DND-41 (cell line): ENCODE results near the gene KLK14.

Experiments
- ATAC-seq: fragments of 200-7000 bp; cut with Tn5 transposase; 3 replicates; pipeline ENCODE4 v1.9.1; 2021; ENCODE audit warnings: low read depth; ENCODE audit not compliant: insufficient read depth
- DNase-seq: peaks from one replicate; pipeline ENCODE4 v3.0.0-alpha.2; 2020
- H2AFZ ChIP-seq: 2 replicates; pipeline ENCODE4 v1.6.0; 2012; ENCODE audit warnings: low read depth, low read length
- H3K27ac ChIP-seq: 2 replicates; pipeline ENCODE4 v1.5.1; 2012; ENCODE audit warnings: low read length, inconsistent platforms
- H3K27me3 ChIP-seq: fragments of 200-600 bp; sonication (generic); 2 replicates; pipeline ENCODE4 v1.6.0; 2012; ENCODE audit warnings: low read length, mild to moderate bottlenecking, inconsistent platforms; ENCODE audit not compliant: insufficient read depth, poor library complexity
- H3K36me3 ChIP-seq: 2 replicates; pipeline ENCODE4 v1.5.1; 2012; ENCODE audit warnings: low read length, inconsistent platforms; ENCODE audit not compliant: insufficient read depth
- H3K4me1 ChIP-seq: 2 replicates; pipeline ENCODE4 v1.5.1; 2012; ENCODE audit warnings: mild to moderate bottlenecking, low read length; ENCODE audit not compliant: insufficient read depth
- H3K4me2 ChIP-seq: 2 replicates; pipeline ENCODE4 v1.6.0; 2012; ENCODE audit warnings: mild to moderate bottlenecking, moderate library complexity, low read length, inconsistent platforms; ENCODE audit not compliant: insufficient read depth
- H3K4me3 ChIP-seq, 2 experiments: fragments of 200-600 bp in 1 of 2; shearing (Covaris generic) in 1 of 2; 2 replicates each; pipeline ENCODE4 v1.5.1; 2012 to 2016; ENCODE audit warnings: inconsistent platforms in 2 of 2, low read length in 2 of 2, mild to moderate bottlenecking in 2 of 2, low read depth in 1 of 2, moderate library complexity in 1 of 2
- H3K79me2 ChIP-seq: 2 replicates; pipeline ENCODE4 v1.6.0; 2012; ENCODE audit warnings: low read length, inconsistent platforms; ENCODE audit not compliant: insufficient read depth
- H3K9ac ChIP-seq: 2 replicates; pipeline ENCODE4 v1.6.0; 2012; ENCODE audit warnings: low read depth, mild to moderate bottlenecking, inconsistent platforms, low read length, moderate library complexity
- H3K9me3 ChIP-seq: 2 replicates; pipeline ENCODE4 v1.5.1; 2012; ENCODE audit warnings: low read length, moderate library complexity, mild to moderate bottlenecking, inconsistent platforms; ENCODE audit not compliant: insufficient read depth, severe bottlenecking
- H4K20me1 ChIP-seq: 2 replicates; pipeline ENCODE4 v1.6.0; 2012; ENCODE audit warnings: low read length; ENCODE audit not compliant: insufficient read depth
- CTCF ChIP-seq: IDR thresholded peaks from 2 replicates; pipeline ENCODE4 v1.5.1; 2012; ENCODE audit warnings: borderline replicate concordance, low read length, moderate library complexity, mild to moderate bottlenecking; ENCODE audit not compliant: poor library complexity, severe bottlenecking; ENCODE audit errors: extremely low read depth
- EZH2 ChIP-seq: IDR thresholded peaks from 3 replicates; pipeline ENCODE4 v1.6.1; 2012; ENCODE audit warnings: borderline replicate concordance, low read depth, mild to moderate bottlenecking, moderate library complexity, low read length, inconsistent platforms; ENCODE audit not compliant: severe bottlenecking

The KLK14 gene

GRCh38 chr19:51040151-51040550 lies 42.5 kb downstream of the KLK14 start:
- Histone ChIP-seq H3K9me3 (no peaks in the 10 kb centered on the region), H2AFZ (no peak overlapping the region), H3K36me3 (no peaks in the 10 kb centered on the region), H4K20me1 (no peaks in the 10 kb centered on the region), H3K4me2 (no peak overlapping the region), H3K27me3 (no peaks in the 10 kb centered on the region), H3K27ac (no peak overlapping the region), H3K4me1 (no peaks in the 10 kb centered on the region), H3K79me2 (no peaks in the 10 kb centered on the region), H3K9ac (no peak overlapping the region), H3K4me3 (no peak overlapping the region)
- ATAC-seq, result no peak
- TF ChIP-seq EZH2 (no peak), CTCF (no peak)
- no peak for DNase-seq

- Histone ChIP-seq H3K36me3 (no peaks in the 10 kb centered on the region), H3K4me1 (no peaks in the 10 kb centered on the region), H3K27ac (no peak overlapping the region), H2AFZ (no peak overlapping the region), H3K27me3 (no peaks in the 10 kb centered on the region), H3K4me2 (no peak overlapping the region), H4K20me1 (no peaks in the 10 kb centered on the region), H3K9ac (no peak overlapping the region), H3K4me3 (no peak overlapping the region), H3K9me3 (no peaks in the 10 kb centered on the region), H3K79me2 (no peaks in the 10 kb centered on the region)
- DNase-seq (no peak), ATAC-seq (no peak)
- no peak for TF ChIP-seq EZH2
- TF ChIP-seq CTCF, result no peak
These were observed 46.2 kb downstream of the KLK14 start for GRCh38 chr19:51036519-51036918.

GRCh38 chr19:51034704-51035103 lies 48.0 kb downstream of the KLK14 start, which contains the start of gene KLK12:
KLK12 (minus strand) TSS chr19:51035002; CDS start chr19:51034621, 381 bp downstream.
- H3K9ac ChIP-seq, result no peak within 1 kb of the TSS
- H3K36me3 ChIP-seq, result no peaks in the 10 kb centered on the region
- TF ChIP-seq CTCF, result no peak
- no peak for TF ChIP-seq EZH2
- H2AFZ ChIP-seq, result no peak within 1 kb of the TSS
- H3K4me1 ChIP-seq, result no peaks in the 10 kb centered on the region
- ATAC-seq, result no peak
- no peaks in the 10 kb centered on the region for H4K20me1 ChIP-seq
- H3K27ac ChIP-seq, result no peak within 1 kb of the TSS
- H3K79me2 ChIP-seq, result no peaks in the 10 kb centered on the region
- H3K4me3 ChIP-seq, result no peak within 1 kb of the TSS
- DNase-seq, result no peak
- no peaks in the 10 kb centered on the region for H3K9me3 ChIP-seq
- no peak within 1 kb of the TSS for H3K4me2 ChIP-seq
- no peaks in the 10 kb centered on the region for H3K27me3 ChIP-seq

- H3K27me3 ChIP-seq, result peaks cover 3% of the 10 kb centered on the region
- no peaks in the 10 kb centered on the region for H3K36me3 ChIP-seq
- H2AFZ ChIP-seq, result no peak overlapping the region
- H3K9me3 ChIP-seq, result no peaks in the 10 kb centered on the region
- H4K20me1 ChIP-seq, result no peaks in the 10 kb centered on the region
- ATAC-seq (no peak), DNase-seq (no peak)
- H3K79me2 ChIP-seq, result no peaks in the 10 kb centered on the region
- no peaks in the 10 kb centered on the region for H3K4me1 ChIP-seq
- H3K4me3 ChIP-seq, result no peak overlapping the region
- TF ChIP-seq EZH2 (no peak), CTCF (no peak)
- H3K4me2 ChIP-seq, result no peak overlapping the region
- H3K9ac ChIP-seq, result no peak overlapping the region
- H3K27ac ChIP-seq, result no peak overlapping the region
These were observed 50.8 kb downstream of the KLK14 start for GRCh38 chr19:51031880-51032225.
